DOHH2 (cell line): ENCODE results near the gene ACVR1B.

Experiments
- H3F3A ChIP-seq: fragments of 200-600 bp; sonication (generic), shearing (Covaris generic); 2 replicates; pipeline ENCODE4 v1.6.0; 2016; ENCODE audit warnings: antibody characterized with exemption, mild to moderate bottlenecking; ENCODE audit not compliant: control insufficient read depth, insufficient read depth
- H3K27ac ChIP-seq: fragments of 200-600 bp; sonication (generic); 2 replicates; pipeline ENCODE4 v1.5.1; 2014; ENCODE audit warnings: low read depth, mild to moderate bottlenecking, low read length, moderate library complexity
- H3K27me3 ChIP-seq: fragments of 200-600 bp; sonication (generic); 2 replicates; pipeline ENCODE4 v1.6.1; 2014; ENCODE audit warnings: mild to moderate bottlenecking, low read length, mixed read lengths; ENCODE audit not compliant: control insufficient read depth
- H3K36me3 ChIP-seq: fragments of 200-600 bp; sonication (generic); 2 replicates; pipeline ENCODE4 v1.6.1; 2014; ENCODE audit warnings: mild to moderate bottlenecking, low read length, moderate library complexity, mixed read lengths; ENCODE audit not compliant: control insufficient read depth
- H3K4me1 ChIP-seq: fragments of 200-600 bp; sonication (generic); 2 replicates; pipeline ENCODE4 v1.6.1; 2014; ENCODE audit warnings: mild to moderate bottlenecking, low read length, mixed read lengths; ENCODE audit not compliant: control insufficient read depth
- H3K4me2 ChIP-seq: fragments of 200-600 bp; sonication (generic); 2 replicates; pipeline ENCODE4 v1.6.0; 2014; ENCODE audit warnings: mild to moderate bottlenecking, low read length, moderate library complexity
- H3K4me3 ChIP-seq: fragments of 200-600 bp; sonication (generic); 2 replicates; pipeline ENCODE4 v1.5.1; 2014; ENCODE audit warnings: mild to moderate bottlenecking, low read length, mixed read lengths
- H3K79me2 ChIP-seq: fragments of 200-600 bp; sonication (generic); 2 replicates; pipeline ENCODE4 v1.6.1; 2014; ENCODE audit warnings: mild to moderate bottlenecking, low read length, mixed read lengths; ENCODE audit not compliant: control insufficient read depth
- H3K9me2 ChIP-seq: fragments of 200-600 bp; sonication (generic); replicated peaks from 2 replicates; pipeline ENCODE4 v1.6.1; 2014; ENCODE audit warnings: mild to moderate bottlenecking, low read length, mixed read lengths; ENCODE audit not compliant: control insufficient read depth
- H3K9me3 ChIP-seq: fragments of 200-600 bp; sonication (generic); 2 replicates; pipeline ENCODE4 v1.6.1; 2014; ENCODE audit warnings: antibody characterized with exemption, low read length, mixed read lengths; ENCODE audit not compliant: control insufficient read depth, insufficient read depth
- H4K20me1 ChIP-seq: fragments of 200-600 bp; sonication (generic); 2 replicates; pipeline ENCODE4 v1.6.0; 2014; ENCODE audit warnings: low read depth, mild to moderate bottlenecking, antibody characterized with exemption, low read length, moderate library complexity; ENCODE audit not compliant: control insufficient read depth, insufficient read depth
- EZH2phosphoT487 ChIP-seq: fragments of 200-600 bp; sonication (generic); IDR thresholded peaks from 2 replicates; pipeline ENCODE4 v1.6.1; 2017; ENCODE audit warnings: borderline replicate concordance, mild to moderate bottlenecking, antibody characterized with exemption, low read length, moderate library complexity, mixed read lengths
- TF ChIP-seq, protein P1 (sequence below): fragments of 200-600 bp; sonication (generic); IDR thresholded peaks from one replicate; pipeline ENCODE4 v1.5.1; 2014; ENCODE audit warnings: antibody characterized with exemption, mild to moderate bottlenecking, low read depth, low read length; ENCODE audit not compliant: poor library complexity, severe bottlenecking

Gene ACVR1B

DNA sequence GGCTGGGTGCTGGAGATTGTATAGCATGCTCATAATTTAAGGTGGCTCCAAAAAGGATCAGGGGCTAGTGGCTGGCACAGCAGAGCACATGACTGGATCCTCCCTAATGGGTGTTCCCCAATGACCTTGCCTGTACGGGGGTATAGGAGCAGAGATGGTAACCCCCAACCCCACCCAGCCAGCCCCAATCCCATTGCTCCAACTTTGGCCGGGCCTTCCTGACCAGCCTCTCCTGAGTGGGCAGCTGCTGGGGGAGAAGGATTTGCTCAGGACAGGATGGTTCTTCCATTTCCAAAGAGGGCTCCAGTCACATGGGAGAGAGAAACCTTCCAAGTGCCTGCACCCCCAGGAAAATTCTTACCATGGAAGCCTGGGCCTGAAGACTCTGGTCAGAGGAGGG lies 84.4 kb downstream of the ACVR1B start:
- peak overlapping the region; percentile 48; the same call in 1 of the 2 replicates for H3K27ac ChIP-seq
- no peaks in the 10 kb centered on the region for H3K9me3 ChIP-seq
- H3K4me1 ChIP-seq: peaks cover 77% of the 10 kb centered on the region
- peaks cover 31% of the 10 kb centered on the region for H3K79me2 ChIP-seq
- H3K4me2 ChIP-seq: peak overlapping the region; percentile 73; the same call in 1 of the 2 replicates
- no peaks in the 10 kb centered on the region for H3K9me2 ChIP-seq
- no peaks in the 10 kb centered on the region for H3K36me3 ChIP-seq
- TF ChIP-seq, protein P1, sequence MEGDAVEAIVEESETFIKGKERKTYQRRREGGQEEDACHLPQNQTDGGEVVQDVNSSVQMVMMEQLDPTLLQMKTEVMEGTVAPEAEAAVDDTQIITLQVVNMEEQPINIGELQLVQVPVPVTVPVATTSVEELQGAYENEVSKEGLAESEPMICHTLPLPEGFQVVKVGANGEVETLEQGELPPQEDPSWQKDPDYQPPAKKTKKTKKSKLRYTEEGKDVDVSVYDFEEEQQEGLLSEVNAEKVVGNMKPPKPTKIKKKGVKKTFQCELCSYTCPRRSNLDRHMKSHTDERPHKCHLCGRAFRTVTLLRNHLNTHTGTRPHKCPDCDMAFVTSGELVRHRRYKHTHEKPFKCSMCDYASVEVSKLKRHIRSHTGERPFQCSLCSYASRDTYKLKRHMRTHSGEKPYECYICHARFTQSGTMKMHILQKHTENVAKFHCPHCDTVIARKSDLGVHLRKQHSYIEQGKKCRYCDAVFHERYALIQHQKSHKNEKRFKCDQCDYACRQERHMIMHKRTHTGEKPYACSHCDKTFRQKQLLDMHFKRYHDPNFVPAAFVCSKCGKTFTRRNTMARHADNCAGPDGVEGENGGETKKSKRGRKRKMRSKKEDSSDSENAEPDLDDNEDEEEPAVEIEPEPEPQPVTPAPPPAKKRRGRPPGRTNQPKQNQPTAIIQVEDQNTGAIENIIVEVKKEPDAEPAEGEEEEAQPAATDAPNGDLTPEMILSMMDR: no peak
- no peak for TF ChIP-seq EZH2phosphoT487
- H3F3A ChIP-seq: peaks cover 25% of the 10 kb centered on the region
- no peak overlapping the region for H3K4me3 ChIP-seq
- H3K27me3 ChIP-seq: no peaks in the 10 kb centered on the region
- H4K20me1 ChIP-seq: no peaks in the 10 kb centered on the region

DNA sequence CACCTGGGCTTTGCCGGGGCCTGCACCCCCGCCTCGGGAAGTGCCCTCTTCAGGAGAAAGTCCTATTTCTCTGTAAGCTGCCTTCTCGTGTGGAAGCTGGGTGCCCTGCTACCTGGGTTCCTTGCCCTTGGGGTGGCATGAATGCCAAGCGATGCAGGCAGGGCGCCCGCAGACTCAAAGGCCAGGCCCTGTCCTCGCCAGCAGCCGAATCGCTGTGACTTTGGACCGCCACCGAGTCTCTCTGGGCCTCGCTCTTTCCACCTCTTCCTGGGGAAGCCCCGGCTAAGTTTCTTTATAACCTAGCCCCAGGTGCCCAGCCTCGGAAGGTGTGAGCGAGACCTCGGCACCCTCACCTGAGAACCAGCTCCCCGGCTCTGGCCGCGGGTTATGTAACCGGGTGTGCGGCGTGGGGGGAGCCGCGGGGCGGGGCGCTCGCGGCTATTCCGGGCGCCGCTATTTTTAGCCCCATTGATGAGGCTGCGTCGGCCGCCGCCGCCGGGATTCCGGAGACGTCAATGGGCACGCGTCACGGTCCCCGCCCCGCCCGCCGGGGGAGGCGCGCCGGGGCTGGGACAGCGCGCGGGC lies 85.2 kb downstream of the ACVR1B start:
- Histone ChIP-seq H3K4me2 (peak overlapping the region; percentile 73), H3K27ac (peak overlapping the region; percentile 48), H3K4me3 (peak overlapping the region; percentile 69), H3K36me3 (no peaks in the 10 kb centered on the region), H3K9me3 (no peaks in the 10 kb centered on the region), H3F3A (peaks cover 26% of the 10 kb centered on the region), H3K27me3 (no peaks in the 10 kb centered on the region), H4K20me1 (no peaks in the 10 kb centered on the region), H3K79me2 (peaks cover 31% of the 10 kb centered on the region), H3K4me1 (peaks cover 84% of the 10 kb centered on the region), H3K9me2 (no peaks in the 10 kb centered on the region)
- TF ChIP-seq, protein P1: no peak
- TF ChIP-seq EZH2phosphoT487: no peak

DNA sequence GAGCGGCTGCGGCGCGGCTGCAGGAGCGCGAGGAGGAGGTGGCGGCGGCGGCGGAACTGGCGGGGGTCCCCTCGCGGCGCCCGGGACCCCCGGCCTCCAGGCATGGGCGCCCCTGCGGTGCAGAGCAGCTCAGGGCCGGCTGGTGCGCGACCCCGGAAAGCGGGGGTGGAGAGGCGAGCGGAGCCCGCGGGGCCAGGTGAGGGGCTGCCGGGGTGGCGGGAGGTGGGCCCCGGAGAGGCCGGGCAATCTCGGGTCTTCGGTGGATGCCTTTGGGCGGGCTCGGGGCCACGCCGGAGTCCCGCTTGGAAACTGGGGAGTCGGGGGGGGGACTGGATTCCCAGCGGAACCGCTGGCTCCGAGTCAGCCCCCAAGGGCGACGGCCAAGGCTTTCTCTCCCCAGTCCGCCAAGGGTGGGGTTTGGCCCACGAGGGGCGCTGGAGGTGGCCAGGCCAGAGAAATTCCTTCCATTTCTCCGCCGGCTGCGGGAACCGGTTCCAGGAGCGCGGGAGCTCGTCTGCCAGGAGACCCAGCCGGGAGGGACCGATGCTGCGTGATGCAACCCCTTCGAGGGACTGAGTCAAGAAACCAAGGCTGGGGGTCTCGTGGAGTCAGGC lies 85.9 kb downstream of the ACVR1B start:
- peaks cover 33% of the 10 kb centered on the region for H3K79me2 ChIP-seq
- peaks cover 4% of the 10 kb centered on the region; the same call in 1 of the 2 replicates for H3K36me3 ChIP-seq
- peak overlapping the region; percentile 52 for H3K27ac ChIP-seq
- peak overlapping the region; percentile 87 for H3K4me3 ChIP-seq
- H3F3A ChIP-seq: peaks cover 24% of the 10 kb centered on the region
- H3K27me3 ChIP-seq: no peaks in the 10 kb centered on the region
- H4K20me1 ChIP-seq: no peaks in the 10 kb centered on the region
- peak overlapping the region; percentile 82 for H3K4me2 ChIP-seq
- no peaks in the 10 kb centered on the region for H3K9me3 ChIP-seq
- H3K4me1 ChIP-seq: peaks cover 87% of the 10 kb centered on the region
- no peaks in the 10 kb centered on the region for H3K9me2 ChIP-seq
- TF ChIP-seq, protein P1: peak; percentile 29
- TF ChIP-seq EZH2phosphoT487: no peak
